ENCODE data around the gene FRMD4A. TPM values are rescaled to one million over a fixed set of nuclear protein-coding genes. Genes with fewer than 3 reads are reported as not detected.

FRMD4A gene
- total and polyA plus RNA-seq, 10 of the 15 experiments (the other 5 are each of a cell fraction or from before 2014, with no cell fraction given), result 17.8 to 75.2 (median 39.1) TPM

GRCh38 chr10:13873196-13873595 lies 457.5 kb downstream of the FRMD4A start:
- WGBS (ENCODE audit: insufficient coverage, insufficient replicate concordance, low lambda C conversion rate, missing lambda C conversion rate), result 50% methylated on average over 6 of the region's 6 CpGs
- no peak overlapping the region for H3K27ac ChIP-seq (ENCODE audit: control insufficient read depth, insufficient read depth)
- H4K20me1 ChIP-seq (ENCODE audit: control insufficient read depth, insufficient read depth), result no peaks in the 10 kb centered on the region
- no peak overlapping the region for H2AFZ ChIP-seq (ENCODE audit: control insufficient read depth, low read depth, low read length)
- no peaks in the 10 kb centered on the region for H3K36me3 ChIP-seq (ENCODE audit: control insufficient read depth in 2 of 2, insufficient read depth in 2 of 2, low read length in 1 of 2)
- no peak overlapping the region for H3K9ac ChIP-seq (ENCODE audit: control insufficient read depth, insufficient read depth, low read length)
- DNase-seq (ENCODE audit: low read depth, low spot score) (no peak), FAIRE-seq (no peak), ATAC-seq (peak; percentile 49)
- no peaks in the 10 kb centered on the region for H3K27me3 ChIP-seq (replicated peaks in 1 of 2; ENCODE audit: control insufficient read depth in 2 of 2, insufficient read depth in 2 of 2, low read length in 1 of 2)
- H3K4me1 ChIP-seq (ENCODE audit: control insufficient read depth, insufficient read depth, low read length), result peaks cover 5% of the 10 kb centered on the region; the same call in 1 of the 2 replicates
- intact Hi-C loops (cut with micrococcal nuclease; ENCODE audit: unreplicated experiment) (no loop called here), in situ Hi-C loops (cut with MboI) (no loop called here)
- RAD21 ChIA-PET (ENCODE audit: unreplicated experiment), result interaction anchor here (1.2 kb wide), 1 partner anchor 9 kb away, joined by 3 read pairs; no protein-coding TSS in a partner anchor
- CTCF ChIA-PET, result interaction anchor here (1.1 to 1.4 kb wide), 2 partner anchors 17 to 18 kb away, joined by 3 to 4 read pairs; no protein-coding TSS in a partner anchor
- POLR2A ChIA-PET, result no interaction called here
- H3K4me2 ChIP-seq (ENCODE audit: control insufficient read depth, insufficient read depth), result peak overlapping the region; percentile 52; the same call in 1 of the 2 replicates
- SMC1A ChIA-PET (ENCODE audit: uncharacterized antibody, unreplicated experiment), result interaction anchor here (1.1 kb wide), 1 partner anchor 55 kb away, joined by 3 read pairs; no protein-coding TSS in a partner anchor
- BruUV-seq (replicated peaks), result no TSS peak
- no peak overlapping the region for H3K4me3 ChIP-seq
- no peaks in the 10 kb centered on the region; the same call in 2 of the 3 replicates for H3K9me3 ChIP-seq (replicated peaks; ENCODE audit: control insufficient read depth, insufficient read depth, low read length)
- TF ChIP-seq SPI1 (IDR thresholded peaks at IDR 0.05; ENCODE audit: borderline replicate concordance, insufficient read depth, low read depth, low read length) (peak; percentile 89), CHD4 (IDR thresholded peaks at IDR 0.05) (no peak), NFYA (IDR thresholded peaks at IDR 0.05; ENCODE audit: borderline replicate concordance, low read depth, low read length) (no peak)
- no peaks in the 10 kb centered on the region for H3K79me2 ChIP-seq (ENCODE audit: control insufficient read depth, insufficient read depth, low read length)

- ChIA-PET RAD21 (ENCODE audit: unreplicated experiment) (interaction anchor here (1.3 kb wide), 1 partner anchor 41 kb away, joined by 3 read pairs; no protein-coding TSS in a partner anchor), POLR2A (interaction anchor here (0.5 kb wide), 1 partner anchor 1548 kb away, joined by 10 read pairs; no protein-coding TSS in a partner anchor)
These were observed 458.3 kb downstream of the FRMD4A start for GRCh38 chr10:13872411-13872810.

More at GRCh38 chr10:13872411-13872810, 458.3 kb downstream of the FRMD4A start:
- intact Hi-C loops (cut with micrococcal nuclease; ENCODE audit: unreplicated experiment), result no loop called here
- Histone ChIP-seq H3K36me3 (ENCODE audit: control insufficient read depth in 2 of 2, insufficient read depth in 2 of 2, low read length in 1 of 2) (no peaks in the 10 kb centered on the region), H3K4me2 (ENCODE audit: control insufficient read depth, insufficient read depth) (no peak overlapping the region), H3K79me2 (ENCODE audit: control insufficient read depth, insufficient read depth, low read length) (no peaks in the 10 kb centered on the region), H3K4me3 (no peak overlapping the region), H3K27ac (ENCODE audit: control insufficient read depth, insufficient read depth) (no peak overlapping the region), H3K9ac (ENCODE audit: control insufficient read depth, insufficient read depth, low read length) (no peak overlapping the region), H3K4me1 (ENCODE audit: control insufficient read depth, insufficient read depth, low read length) (peaks cover 5% of the 10 kb centered on the region; the same call in 1 of the 2 replicates), H4K20me1 (ENCODE audit: control insufficient read depth, insufficient read depth) (no peaks in the 10 kb centered on the region), H2AFZ (ENCODE audit: control insufficient read depth, low read depth, low read length) (no peak overlapping the region), H3K9me3 (replicated peaks; ENCODE audit: control insufficient read depth, insufficient read depth, low read length) (no peaks in the 10 kb centered on the region; the same call in 2 of the 3 replicates), H3K27me3 (replicated peaks in 1 of 2; ENCODE audit: control insufficient read depth in 2 of 2, insufficient read depth in 2 of 2, low read length in 1 of 2) (no peaks in the 10 kb centered on the region)
- no TSS peak for BruUV-seq (replicated peaks)
- CTCF ChIA-PET, result interaction anchor here (1.1 to 1.6 kb wide), 4 partner anchors 11 to 18 kb away, joined by 3 to 4 read pairs (median 3); no protein-coding TSS in a partner anchor
- FAIRE-seq, result no peak
- DNase-seq (ENCODE audit: low read depth, low spot score), result no peak
- SMC1A ChIA-PET (ENCODE audit: uncharacterized antibody, unreplicated experiment), result interaction anchor here (1.1 to 1.4 kb wide), 2 partner anchors 56 to 84 kb away, joined by 3 to 4 read pairs; no protein-coding TSS in a partner anchor
- in situ Hi-C loops (cut with MboI), result no loop called here
- ATAC-seq, result no peak
- TF ChIP-seq RB1 (IDR thresholded peaks at IDR 0.05; ENCODE audit: borderline replicate concordance), result no peak
- TF ChIP-seq ZBED1 (IDR thresholded peaks at IDR 0.05; ENCODE audit: borderline replicate concordance), result no peak
- WGBS (ENCODE audit: insufficient coverage, insufficient replicate concordance, low lambda C conversion rate, missing lambda C conversion rate), result 56% methylated on average over 9 of the region's 9 CpGs

Data from GM12878 (cell line).